ENCODE results near the gene LIG3. TPM values are rescaled to one million over a fixed set of nuclear protein-coding genes. Genes with fewer than 3 reads are reported as not detected.
"Not testable (repeated sequence)": the region's sequence is repeated elsewhere in the genome, so short reads cannot be mapped to it uniquely, and the experiment has no call there.

LIG3 gene
- total and polyA plus RNA-seq, 5 donors, result 7.0 to 24.1 (median 18.0) TPM

- H3K9me3 ChIP-seq (ENCODE audit: control insufficient read depth, low read length), result no peaks in the 10 kb centered on the region
- no peak for DNase-seq
- no peaks in the 10 kb centered on the region for H3K4me1 ChIP-seq (ENCODE audit: control insufficient read depth, insufficient read depth, low read length)
- H3K27ac ChIP-seq (ENCODE audit: low read length), result no peak overlapping the region
- no peak overlapping the region for H3K4me3 ChIP-seq (ENCODE audit: low read length)
- intact Hi-C loops (cut with DNase I), result no loop called here
- no peaks in the 10 kb centered on the region for H3K27me3 ChIP-seq (ENCODE audit: control insufficient read depth, insufficient read depth)
- no peak for ATAC-seq
- 96% methylated on average over 7 of the region's 7 CpGs for WGBS
Observed at GRCh38 chr17:35041390-35041789, 61.1 kb downstream of the LIG3 start.

- 99% methylated on average over 8 of the region's 8 CpGs for WGBS
- Histone ChIP-seq H3K4me1 (ENCODE audit: control insufficient read depth, insufficient read depth, low read length) (no peaks in the 10 kb centered on the region), H3K27ac (ENCODE audit: low read length) (no peak overlapping the region), H3K9me3 (ENCODE audit: control insufficient read depth, low read length) (no peaks in the 10 kb centered on the region), H3K27me3 (ENCODE audit: control insufficient read depth, insufficient read depth) (no peaks in the 10 kb centered on the region), H3K4me3 (ENCODE audit: low read length) (no peak overlapping the region)
- DNase-seq (peak in 1 of 3 donors; percentile 29), ATAC-seq (no peak)
- intact Hi-C loops (cut with DNase I), result no loop called here
Observed at GRCh38 chr17:35044181-35044580, 63.9 kb downstream of the LIG3 start.

GRCh38 chr17:35045458-35045979 is 65.2 kb downstream of the LIG3 start:
- H3K9me3 ChIP-seq (ENCODE audit: control insufficient read depth, low read length); H3K4me3 ChIP-seq (ENCODE audit: low read length); H3K27ac ChIP-seq (ENCODE audit: low read length); H3K4me1 ChIP-seq (ENCODE audit: control insufficient read depth, insufficient read depth, low read length); intact Hi-C loops (cut with DNase I); DNase-seq; ATAC-seq; H3K27me3 ChIP-seq (ENCODE audit: control insufficient read depth, insufficient read depth): not testable (repeated sequence)
- 95% methylated on average over 13 of the region's 13 CpGs for WGBS

GRCh38 chr17:35046245-35046644 is 65.9 kb downstream of the LIG3 start:
- 85% methylated on average over 4 of the region's 4 CpGs for WGBS
- DNase-seq (no peak), ATAC-seq (no peak)
- H3K4me3 ChIP-seq (ENCODE audit: low read length), result no peak overlapping the region
- H3K27me3 ChIP-seq (ENCODE audit: control insufficient read depth, insufficient read depth), result no peaks in the 10 kb centered on the region
- H3K27ac ChIP-seq (ENCODE audit: low read length), result no peak overlapping the region
- intact Hi-C loops (cut with DNase I), result no loop called here
- H3K9me3 ChIP-seq (ENCODE audit: control insufficient read depth, low read length), result no peaks in the 10 kb centered on the region
- H3K4me1 ChIP-seq (ENCODE audit: control insufficient read depth, insufficient read depth, low read length), result no peaks in the 10 kb centered on the region

GRCh38 chr17:35046740-35047283 is 66.5 kb downstream of the LIG3 start:
- WGBS, result 67% methylated on average over 5 of the region's 5 CpGs

GRCh38 chr17:35048685-35049379 is 68.5 kb downstream of the LIG3 start:
- H3K9me3 ChIP-seq (ENCODE audit: control insufficient read depth, low read length), result no peaks in the 10 kb centered on the region
- no peaks in the 10 kb centered on the region for H3K4me1 ChIP-seq (ENCODE audit: control insufficient read depth, insufficient read depth, low read length)
- no peak for DNase-seq
- ATAC-seq, result no peak
- H3K27me3 ChIP-seq (ENCODE audit: control insufficient read depth, insufficient read depth), result no peaks in the 10 kb centered on the region
- H3K27ac ChIP-seq (ENCODE audit: low read length), result no peak overlapping the region
- intact Hi-C loops (cut with DNase I), result no loop called here
- 92% methylated on average over 3 of the region's 3 CpGs for WGBS
- H3K4me3 ChIP-seq (ENCODE audit: low read length), result no peak overlapping the region

More at GRCh38 chr17:35046740-35047283, 66.5 kb downstream of the LIG3 start:
- intact Hi-C loops (cut with DNase I), result no loop called here
- H3K4me3 ChIP-seq (ENCODE audit: low read length), result no peak overlapping the region
- no peaks in the 10 kb centered on the region for H3K27me3 ChIP-seq (ENCODE audit: control insufficient read depth, insufficient read depth)
- no peaks in the 10 kb centered on the region for H3K4me1 ChIP-seq (ENCODE audit: control insufficient read depth, insufficient read depth, low read length)
- no peak for ATAC-seq
- H3K27ac ChIP-seq (ENCODE audit: low read length), result no peak overlapping the region
- DNase-seq, result no peak
- H3K9me3 ChIP-seq (ENCODE audit: control insufficient read depth, low read length), result no peaks in the 10 kb centered on the region

GRCh38 chr17:35050170-35050569 is 69.9 kb downstream of the LIG3 start:
- intact Hi-C loops (cut with DNase I), result no loop called here
- 94% methylated on average over 2 of the region's 2 CpGs for WGBS

GRCh38 chr17:35051183-35051578 is 70.9 kb downstream of the LIG3 start:
- Histone ChIP-seq H3K9me3 (ENCODE audit: control insufficient read depth, low read length) (no peaks in the 10 kb centered on the region), H3K27ac (ENCODE audit: low read length) (no peak overlapping the region), H3K4me3 (ENCODE audit: low read length) (no peak overlapping the region), H3K27me3 (ENCODE audit: control insufficient read depth, insufficient read depth) (no peaks in the 10 kb centered on the region), H3K4me1 (ENCODE audit: control insufficient read depth, insufficient read depth, low read length) (no peaks in the 10 kb centered on the region)
- WGBS, result 13% methylated on average over 2 of the region's 2 CpGs
- intact Hi-C loops (cut with DNase I), result no loop called here
- ATAC-seq (peak; percentile 49 to 59), DNase-seq (no peak)

More at GRCh38 chr17:35050170-35050569, 69.9 kb downstream of the LIG3 start:
- Histone ChIP-seq H3K27ac (ENCODE audit: low read length) (no peak overlapping the region), H3K9me3 (ENCODE audit: control insufficient read depth, low read length) (no peaks in the 10 kb centered on the region), H3K4me3 (ENCODE audit: low read length) (no peak overlapping the region), H3K4me1 (ENCODE audit: control insufficient read depth, insufficient read depth, low read length) (no peaks in the 10 kb centered on the region), H3K27me3 (ENCODE audit: control insufficient read depth, insufficient read depth) (no peaks in the 10 kb centered on the region)
- DNase-seq, result no peak
- no peak for ATAC-seq

GRCh38 chr17:35051579-35052240 is 71.4 kb downstream of the LIG3 start:
- Histone ChIP-seq H3K27me3 (ENCODE audit: control insufficient read depth, insufficient read depth) (no peaks in the 10 kb centered on the region), H3K4me3 (ENCODE audit: low read length) (no peak overlapping the region), H3K9me3 (ENCODE audit: control insufficient read depth, low read length) (no peaks in the 10 kb centered on the region), H3K27ac (ENCODE audit: low read length) (no peak overlapping the region), H3K4me1 (ENCODE audit: control insufficient read depth, insufficient read depth, low read length) (no peaks in the 10 kb centered on the region)
- intact Hi-C loops (cut with DNase I), result no loop called here
- DNase-seq, result no peak
- 37% methylated on average over 6 of the region's 6 CpGs for WGBS
- ATAC-seq, result no peak

GRCh38 chr17:35052241-35052610 is 71.9 kb downstream of the LIG3 start:
- no peaks in the 10 kb centered on the region for H3K9me3 ChIP-seq (ENCODE audit: control insufficient read depth, low read length)
- intact Hi-C loops (cut with DNase I), result no loop called here
- no peak overlapping the region for H3K4me3 ChIP-seq (ENCODE audit: low read length)
- ATAC-seq (no peak), DNase-seq (no peak)
- no peaks in the 10 kb centered on the region for H3K27me3 ChIP-seq (ENCODE audit: control insufficient read depth, insufficient read depth)
- no peaks in the 10 kb centered on the region for H3K4me1 ChIP-seq (ENCODE audit: control insufficient read depth, insufficient read depth, low read length)
- H3K27ac ChIP-seq (ENCODE audit: low read length), result no peak overlapping the region

GRCh38 chr17:35052780-35053179 is 72.5 kb downstream of the LIG3 start:
- H3K27ac ChIP-seq (ENCODE audit: low read length), result no peak overlapping the region
- intact Hi-C loops (cut with DNase I), result no loop called here
- H3K4me1 ChIP-seq (ENCODE audit: control insufficient read depth, insufficient read depth, low read length), result no peaks in the 10 kb centered on the region

More at GRCh38 chr17:35052780-35053179, 72.5 kb downstream of the LIG3 start:
- Histone ChIP-seq H3K27me3 (ENCODE audit: control insufficient read depth, insufficient read depth) (no peaks in the 10 kb centered on the region), H3K9me3 (ENCODE audit: control insufficient read depth, low read length) (no peaks in the 10 kb centered on the region), H3K4me3 (ENCODE audit: low read length) (no peak overlapping the region)
- no peak for DNase-seq
- no peak for ATAC-seq
